Gastrocnemius medialis (tissue), 4 donors: Measurements from ENCODE around the gene HOOK1.

Source experiments
- POLR2A ChIP-seq, 2 donors: fragments of 450-650 bp; IDR thresholded peaks; one replicate each; pipeline ENCODE4 v1.6.1; 2017; ENCODE audit warnings: antibody characterized with exemption in 2 of 2, mild to moderate bottlenecking in 2 of 2, moderate library complexity in 2 of 2
- TF ChIP-seq, protein P1 (sequence below), 5 experiments: fragments of 450-650 bp in 3 of 5; fragments of 200-600 bp in 2 of 5; sonication (generic) in 2 of 5; IDR thresholded peaks in 4 of 5; conservative IDR thresholded peaks in 1 of 5; 1 replicate in 4 of 5; 2 replicates in 1 of 5; pipeline ENCODE4 v1.5.1; 2016 to 2019; ENCODE audit warnings: antibody characterized with exemption in 5 of 5, mild to moderate bottlenecking in 3 of 5, moderate library complexity in 3 of 5

DNA sequence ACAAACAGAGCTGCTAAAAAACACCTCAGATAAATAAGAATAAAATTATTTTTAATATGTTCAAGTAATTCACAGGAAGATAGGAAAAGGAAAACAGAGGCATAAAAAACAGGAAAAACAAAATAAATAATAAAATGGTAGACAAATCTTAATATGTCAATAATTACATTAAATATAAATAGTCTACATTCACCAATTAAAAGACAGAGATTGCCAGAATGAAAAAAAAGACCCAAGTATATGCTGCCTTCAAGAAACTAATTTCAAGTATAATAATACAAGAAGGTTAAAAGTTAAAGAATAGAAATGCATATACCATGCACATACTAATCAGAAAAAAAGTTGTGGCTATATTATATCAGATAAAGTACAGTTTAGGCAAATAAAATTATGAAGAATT lies 109.9 kb downstream of the HOOK1 start:
- TF ChIP-seq, protein P1, sequence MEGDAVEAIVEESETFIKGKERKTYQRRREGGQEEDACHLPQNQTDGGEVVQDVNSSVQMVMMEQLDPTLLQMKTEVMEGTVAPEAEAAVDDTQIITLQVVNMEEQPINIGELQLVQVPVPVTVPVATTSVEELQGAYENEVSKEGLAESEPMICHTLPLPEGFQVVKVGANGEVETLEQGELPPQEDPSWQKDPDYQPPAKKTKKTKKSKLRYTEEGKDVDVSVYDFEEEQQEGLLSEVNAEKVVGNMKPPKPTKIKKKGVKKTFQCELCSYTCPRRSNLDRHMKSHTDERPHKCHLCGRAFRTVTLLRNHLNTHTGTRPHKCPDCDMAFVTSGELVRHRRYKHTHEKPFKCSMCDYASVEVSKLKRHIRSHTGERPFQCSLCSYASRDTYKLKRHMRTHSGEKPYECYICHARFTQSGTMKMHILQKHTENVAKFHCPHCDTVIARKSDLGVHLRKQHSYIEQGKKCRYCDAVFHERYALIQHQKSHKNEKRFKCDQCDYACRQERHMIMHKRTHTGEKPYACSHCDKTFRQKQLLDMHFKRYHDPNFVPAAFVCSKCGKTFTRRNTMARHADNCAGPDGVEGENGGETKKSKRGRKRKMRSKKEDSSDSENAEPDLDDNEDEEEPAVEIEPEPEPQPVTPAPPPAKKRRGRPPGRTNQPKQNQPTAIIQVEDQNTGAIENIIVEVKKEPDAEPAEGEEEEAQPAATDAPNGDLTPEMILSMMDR (IDR thresholded peaks at IDR 0.05 in 4 of 5, conservative IDR thresholded peaks at IDR 0.05 in 1 of 5): no peak
- TF ChIP-seq POLR2A (IDR thresholded peaks at IDR 0.05): no peak
